HEK293T (cell line): ENCODE results near the gene PLXND1.

Experiments used
- CTCF ChIA-PET: fragments of 350-600 bp; formaldehyde crosslinking; extraction: SDS; loops from one replicate; lab custom pipeline; 2021; ENCODE audit warnings: antibody characterized with exemption, inconsistent platforms; lab: Yijun Ruan, JAX
- POLR2A ChIA-PET: fragments of 350-600 bp; formaldehyde crosslinking; extraction: SDS; loops from one replicate; lab custom pipeline; 2020; ENCODE audit warnings: antibody characterized with exemption, inconsistent platforms; lab: Yijun Ruan, JAX
- DNase-seq: peaks from one replicate; pipeline ENCODE4 v3.0.0; 2012; ENCODE audit warnings: mixed read lengths; ENCODE audit errors: extremely low spot score
- ARNT ChIP-seq: fragments of 450-650 bp; IDR thresholded peaks from 2 replicates; pipeline ENCODE4 v1.6.1; 2017; ENCODE audit warnings: mild to moderate bottlenecking
- BHLHE40 ChIP-seq: fragments of 450-650 bp; IDR thresholded peaks from 2 replicates; pipeline ENCODE4 v1.6.1; 2016; ENCODE audit warnings: mild to moderate bottlenecking, moderate library complexity, borderline replicate concordance
- CTBP1 ChIP-seq: fragments of 450-650 bp; IDR thresholded peaks from 2 replicates; pipeline ENCODE4 v1.6.1; 2016; ENCODE audit warnings: borderline replicate concordance
- ELF4 ChIP-seq: fragments of 450-650 bp; IDR thresholded peaks from 2 replicates; pipeline ENCODE4 v1.6.1; 2017; ENCODE audit warnings: antibody characterized with exemption
- FOXA1 ChIP-seq: fragments of 450-650 bp; IDR thresholded peaks from 2 replicates; pipeline ENCODE4 v1.6.1; 2016; ENCODE audit warnings: mild to moderate bottlenecking
- FOXK2 ChIP-seq: fragments of 450-650 bp; IDR thresholded peaks from 2 replicates; pipeline ENCODE4 v1.6.1; 2016; ENCODE audit warnings: mild to moderate bottlenecking
- FOXM1 ChIP-seq: fragments of 450-650 bp; IDR thresholded peaks from 2 replicates; pipeline ENCODE4 v1.6.1; 2017; ENCODE audit warnings: mild to moderate bottlenecking, borderline replicate concordance
- HDGF ChIP-seq: fragments of 450-650 bp; IDR thresholded peaks from 2 replicates; pipeline ENCODE4 v1.6.1; 2017; ENCODE audit warnings: antibody characterized with exemption, borderline replicate concordance
- L3MBTL2 ChIP-seq: fragments of 450-650 bp; conservative IDR thresholded peaks from 2 replicates; pipeline ENCODE4 v1.6.1; 2016; ENCODE audit warnings: mild to moderate bottlenecking
- LEF1 ChIP-seq: fragments of 450-650 bp; IDR thresholded peaks from 2 replicates; pipeline ENCODE4 v1.6.1; 2017; ENCODE audit warnings: mild to moderate bottlenecking, borderline replicate concordance
- NFRKB ChIP-seq: fragments of 450-650 bp; IDR thresholded peaks from 2 replicates; pipeline ENCODE4 v1.6.1; 2016; ENCODE audit warnings: mild to moderate bottlenecking, moderate library complexity
- PKNOX1 ChIP-seq: fragments of 450-650 bp; IDR thresholded peaks from 2 replicates; pipeline ENCODE4 v1.6.1; 2016
- SP1 ChIP-seq: fragments of 450-650 bp; IDR thresholded peaks from 2 replicates; pipeline ENCODE4 v1.6.1; 2017
- SUZ12 ChIP-seq: fragments of 450-650 bp; IDR thresholded peaks from 2 replicates; pipeline ENCODE4 v1.6.1; 2016; ENCODE audit warnings: mild to moderate bottlenecking
- TARDBP ChIP-seq: fragments of 450-650 bp; IDR thresholded peaks from 2 replicates; pipeline ENCODE4 v1.6.1; 2016
- ZNF384 ChIP-seq: fragments of 450-650 bp; IDR thresholded peaks from 2 replicates; pipeline ENCODE4 v1.6.1; 2016

PLXND1 gene

GRCh38 chr3:129575997-129576384 is 30.5 kb downstream of the PLXND1 start:
- TF ChIP-seq SUZ12 (no peak), ZNF384 (no peak), ARNT (no peak), NFRKB (no peak), PKNOX1 (no peak), TARDBP (no peak), HDGF (no peak), LEF1 (no peak), CTBP1 (no peak)
- no peak for DNase-seq
- ChIA-PET POLR2A (no interaction called here), CTCF (no interaction called here)

- ChIA-PET CTCF (no interaction called here), POLR2A (no interaction called here)
- no peak for DNase-seq
- no peak for TF ChIP-seq L3MBTL2
- no peak for TF ChIP-seq FOXM1
- no peak for TF ChIP-seq ZNF384
- no peak for TF ChIP-seq ELF4
- no peak for TF ChIP-seq ARNT
- TF ChIP-seq BHLHE40: no peak
- no peak for TF ChIP-seq TARDBP
- no peak for TF ChIP-seq LEF1
- TF ChIP-seq SUZ12: no peak
These were observed 31.1 kb downstream of the PLXND1 start for GRCh38 chr3:129575233-129575996.

GRCh38 chr3:129574206-129574605 is 32.3 kb downstream of the PLXND1 start:
- CTCF ChIA-PET: no interaction called here
- DNase-seq: no peak
- POLR2A ChIA-PET: no interaction called here
- TF ChIP-seq NFRKB (no peak), BHLHE40 (no peak), ELF4 (no peak), FOXM1 (no peak), TARDBP (no peak), FOXA1 (no peak), HDGF (no peak), FOXK2 (no peak), CTBP1 (no peak), LEF1 (no peak), SUZ12 (no peak), SP1 (no peak)

GRCh38 chr3:129573493-129573892 is 33.0 kb downstream of the PLXND1 start:
- TF ChIP-seq TARDBP (no peak), ZNF384 (no peak), NFRKB (no peak), ARNT (no peak), BHLHE40 (no peak), FOXA1 (no peak), SP1 (no peak), LEF1 (no peak), FOXK2 (no peak), CTBP1 (no peak), ELF4 (no peak), FOXM1 (no peak), PKNOX1 (no peak)
- ChIA-PET POLR2A (no interaction called here), CTCF (no interaction called here)
- DNase-seq: no peak

GRCh38 chr3:129572603-129573002 is 33.9 kb downstream of the PLXND1 start:
- TF ChIP-seq HDGF: no peak
- no peak for TF ChIP-seq SP1
- TF ChIP-seq PKNOX1: no peak
- no peak for TF ChIP-seq FOXK2
- TF ChIP-seq SUZ12: no peak
- TF ChIP-seq FOXA1: no peak
- TF ChIP-seq ELF4: no peak
- TF ChIP-seq FOXM1: no peak
- TF ChIP-seq ARNT: no peak
- no peak for TF ChIP-seq LEF1
- no peak for TF ChIP-seq CTBP1
- CTCF ChIA-PET: no interaction called here
- POLR2A ChIA-PET: no interaction called here
- DNase-seq: no peak

GRCh38 chr3:129571605-129572547 is 34.6 kb downstream of the PLXND1 start:
- POLR2A ChIA-PET: interaction anchor here (1.3 kb wide), 1 partner anchor 10 kb away, joined by 3 read pairs; no protein-coding TSS in a partner anchor
- DNase-seq: no peak
- TF ChIP-seq BHLHE40 (no peak), ZNF384 (no peak), ARNT (no peak)
- CTCF ChIA-PET: no interaction called here
